Memory B cell (primary cell): Measurements from ENCODE around the gene DLGAP1.
"Not testable (repeated sequence)": the region's sequence is repeated elsewhere in the genome, so short reads cannot be mapped to it uniquely, and the experiment has no call there.

Experiments used
- ATAC-seq: fragments of 150-1000 bp; cut with Tn5 transposase; 2 replicates; pipeline ENCODE4 v1.10.0; 2021; ENCODE audit warnings: low read depth, mild to moderate bottlenecking, moderate library complexity
- DNase-seq, 2 donors: peaks; one replicate each; pipeline ENCODE4 v3.0.0; 2022; ENCODE audit warnings: low spot score in 2 of 2
- H3K27ac Mint-ChIP-seq: one replicate; pipeline ENCODE4 v1.8.0; 2022; ENCODE audit warnings: mild to moderate bottlenecking, moderate library complexity, mixed read lengths
- H3K27me3 Mint-ChIP-seq: one replicate; pipeline ENCODE4 v1.8.0; 2022; ENCODE audit warnings: mixed read lengths
- H3K36me3 Mint-ChIP-seq: one replicate; pipeline ENCODE4 v1.8.0; 2022; ENCODE audit warnings: mild to moderate bottlenecking, mixed read lengths
- H3K4me1 Mint-ChIP-seq: one replicate; pipeline ENCODE4 v1.8.0; 2022; ENCODE audit warnings: mixed read lengths
- H3K4me3 Mint-ChIP-seq: one replicate; pipeline ENCODE4 v1.8.0; 2022; ENCODE audit warnings: mild to moderate bottlenecking, moderate library complexity, mixed read lengths
- H3K9me3 Mint-ChIP-seq: one replicate; pipeline ENCODE4 v1.8.0; 2022; ENCODE audit warnings: mixed read lengths

Gene DLGAP1

GRCh38 chr18:3715231-3716080 is 739.7 kb downstream of the DLGAP1 start:
- Mint-ChIP-seq H3K27me3 (peaks cover 17% of the 10 kb centered on the region), H3K27ac (no peak overlapping the region), H3K4me3 (no peak overlapping the region), H3K4me1 (peaks cover 5% of the 10 kb centered on the region), H3K9me3 (no peaks in the 10 kb centered on the region), H3K36me3 (no peaks in the 10 kb centered on the region)
- DNase-seq: no peak
- ATAC-seq: no peak

DNA sequence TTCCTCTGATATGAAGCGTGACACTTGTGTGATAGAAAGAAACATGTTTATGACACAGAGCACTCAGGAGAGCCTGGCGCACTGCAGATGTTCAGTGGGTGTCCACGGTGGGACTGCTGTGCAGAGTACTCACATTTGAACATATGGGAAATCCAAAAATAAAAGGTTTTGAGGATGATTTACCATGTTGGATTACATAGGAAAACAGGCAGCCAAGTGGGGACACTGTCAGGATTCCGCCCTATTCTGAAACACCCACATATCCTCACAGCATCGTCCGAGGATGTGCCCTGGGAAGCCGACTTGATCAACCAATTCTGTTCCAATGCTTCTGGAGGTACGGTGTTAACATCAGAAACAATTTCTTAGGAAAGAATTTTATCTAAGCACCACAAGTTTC is 741.4 kb downstream of the DLGAP1 start:
- DNase-seq: no peak
- no peak for ATAC-seq
- Mint-ChIP-seq H3K36me3 (no peaks in the 10 kb centered on the region), H3K27ac (no peak overlapping the region), H3K9me3 (no peaks in the 10 kb centered on the region), H3K27me3 (peaks cover 20% of the 10 kb centered on the region), H3K4me3 (no peak overlapping the region), H3K4me1 (peaks cover 5% of the 10 kb centered on the region)

DNA sequence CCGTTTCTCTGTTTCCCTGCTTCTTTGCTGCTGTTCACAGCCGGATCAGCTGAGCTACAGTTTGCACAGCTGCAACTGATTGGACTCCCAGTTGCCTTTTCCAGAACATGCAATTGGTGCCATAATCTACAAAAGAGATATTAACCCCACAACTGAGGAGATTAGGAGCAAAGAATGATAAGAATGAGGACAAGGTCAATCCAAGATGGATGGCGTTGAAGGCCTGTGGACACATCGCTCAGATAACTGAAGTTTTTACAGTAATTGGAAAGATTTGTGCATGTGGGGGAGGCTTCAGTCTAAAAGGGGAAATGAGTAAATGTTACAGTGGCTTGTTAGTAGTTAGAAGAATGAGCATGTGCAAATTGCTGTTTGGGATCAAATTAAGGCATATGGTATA is 741.9 kb downstream of the DLGAP1 start:
- no peak overlapping the region for H3K4me3 Mint-ChIP-seq
- no peaks in the 10 kb centered on the region for H3K36me3 Mint-ChIP-seq
- ATAC-seq (no peak), DNase-seq (no peak)
- peaks cover 5% of the 10 kb centered on the region for H3K4me1 Mint-ChIP-seq
- H3K27me3 Mint-ChIP-seq: peaks cover 20% of the 10 kb centered on the region
- H3K27ac Mint-ChIP-seq: no peak overlapping the region
- H3K9me3 Mint-ChIP-seq: no peaks in the 10 kb centered on the region

DNA sequence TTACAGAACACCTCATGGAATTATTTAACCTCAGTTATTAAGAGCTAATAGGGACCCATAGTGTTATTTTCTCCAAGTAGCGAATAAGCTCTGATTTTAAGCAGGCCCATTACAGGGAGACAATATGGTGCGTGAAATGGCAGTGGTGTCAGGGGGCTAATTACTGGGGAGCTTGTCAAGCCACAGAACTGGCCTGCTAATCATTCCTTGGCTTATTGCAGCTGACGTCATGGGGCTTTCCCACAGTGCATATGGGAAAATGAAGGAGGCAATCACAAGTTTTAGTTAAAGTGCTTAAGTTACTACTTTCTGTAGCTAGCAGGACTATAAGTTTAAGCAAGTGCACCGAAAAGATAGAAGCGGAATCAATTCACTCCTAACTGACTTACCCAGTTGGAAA is 742.6 kb downstream of the DLGAP1 start:
- H3K4me1 Mint-ChIP-seq: peaks cover 5% of the 10 kb centered on the region
- H3K27me3 Mint-ChIP-seq: peaks cover 20% of the 10 kb centered on the region
- H3K9me3 Mint-ChIP-seq: no peaks in the 10 kb centered on the region
- no peak for DNase-seq
- H3K4me3 Mint-ChIP-seq: no peak overlapping the region
- no peak overlapping the region for H3K27ac Mint-ChIP-seq
- no peaks in the 10 kb centered on the region for H3K36me3 Mint-ChIP-seq
- ATAC-seq: no peak

DNA sequence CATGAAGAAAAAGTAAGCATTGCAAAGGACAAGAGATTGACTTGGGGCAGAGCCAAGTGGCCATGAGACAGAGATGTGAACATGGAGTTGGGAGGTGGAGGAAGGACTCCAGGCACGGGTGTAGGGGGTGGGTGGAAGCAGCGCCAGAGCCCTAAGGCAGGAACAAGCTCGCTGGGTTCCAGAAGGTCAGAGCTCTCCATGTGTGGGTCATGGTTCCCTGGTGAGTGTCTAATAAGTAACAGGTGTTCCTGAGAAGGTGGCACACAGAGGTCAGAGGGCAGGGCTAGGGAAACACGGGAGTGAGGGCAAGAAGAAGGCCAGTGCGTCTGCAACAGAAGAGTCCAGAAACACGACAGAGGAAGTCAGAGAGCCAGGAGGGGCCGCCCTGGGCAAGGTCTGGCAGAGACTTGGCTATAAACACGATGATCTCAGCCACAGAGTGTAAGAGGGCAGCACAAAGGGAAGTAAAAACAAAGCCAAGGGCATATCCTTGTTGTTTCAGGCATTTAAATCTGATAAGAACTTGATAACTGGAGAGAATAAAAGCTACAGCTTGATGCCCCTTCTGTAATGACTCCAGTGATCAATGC is 744.3 kb downstream of the DLGAP1 start:
- H3K27me3 Mint-ChIP-seq: peaks cover 17% of the 10 kb centered on the region
- H3K36me3 Mint-ChIP-seq: no peaks in the 10 kb centered on the region
- DNase-seq (no peak), ATAC-seq (no peak)
- H3K9me3 Mint-ChIP-seq: no peaks in the 10 kb centered on the region
- H3K27ac Mint-ChIP-seq: no peak overlapping the region
- H3K4me1 Mint-ChIP-seq: peaks cover 5% of the 10 kb centered on the region
- H3K4me3 Mint-ChIP-seq: no peak overlapping the region

DNA sequence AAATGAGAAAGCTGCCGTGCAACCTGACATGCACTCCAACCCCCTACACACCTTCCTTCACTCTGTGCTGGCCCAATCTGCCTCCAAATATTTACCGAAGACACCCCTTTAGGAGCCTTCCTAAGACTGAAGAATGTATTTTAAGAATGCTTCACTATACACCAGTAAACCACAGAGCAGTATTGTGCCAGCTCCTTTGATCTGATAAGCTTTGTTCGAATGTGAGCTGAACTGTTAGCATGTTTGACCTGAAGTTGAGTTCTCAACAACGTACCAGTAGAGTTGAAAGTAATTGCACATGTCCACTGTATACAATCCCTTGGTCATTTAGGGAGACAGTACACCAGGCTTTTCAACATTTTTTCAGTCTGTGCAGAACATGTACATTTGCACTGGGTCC is 745.9 kb downstream of the DLGAP1 start:
- no peak overlapping the region for H3K27ac Mint-ChIP-seq
- ATAC-seq: no peak
- H3K9me3 Mint-ChIP-seq: no peaks in the 10 kb centered on the region
- no peaks in the 10 kb centered on the region for H3K4me1 Mint-ChIP-seq
- no peaks in the 10 kb centered on the region for H3K36me3 Mint-ChIP-seq
- no peak for DNase-seq
- H3K27me3 Mint-ChIP-seq: peaks cover 17% of the 10 kb centered on the region
- H3K4me3 Mint-ChIP-seq: no peak overlapping the region

GRCh38 chr18:3706279-3707097 is 748.6 kb downstream of the DLGAP1 start:
- Mint-ChIP-seq H3K36me3 (no peaks in the 10 kb centered on the region), H3K4me3 (no peak overlapping the region), H3K27me3 (peaks cover 17% of the 10 kb centered on the region), H3K9me3 (no peaks in the 10 kb centered on the region), H3K4me1 (no peaks in the 10 kb centered on the region), H3K27ac (no peak overlapping the region)
- no peak for ATAC-seq
- DNase-seq: no peak

DNA sequence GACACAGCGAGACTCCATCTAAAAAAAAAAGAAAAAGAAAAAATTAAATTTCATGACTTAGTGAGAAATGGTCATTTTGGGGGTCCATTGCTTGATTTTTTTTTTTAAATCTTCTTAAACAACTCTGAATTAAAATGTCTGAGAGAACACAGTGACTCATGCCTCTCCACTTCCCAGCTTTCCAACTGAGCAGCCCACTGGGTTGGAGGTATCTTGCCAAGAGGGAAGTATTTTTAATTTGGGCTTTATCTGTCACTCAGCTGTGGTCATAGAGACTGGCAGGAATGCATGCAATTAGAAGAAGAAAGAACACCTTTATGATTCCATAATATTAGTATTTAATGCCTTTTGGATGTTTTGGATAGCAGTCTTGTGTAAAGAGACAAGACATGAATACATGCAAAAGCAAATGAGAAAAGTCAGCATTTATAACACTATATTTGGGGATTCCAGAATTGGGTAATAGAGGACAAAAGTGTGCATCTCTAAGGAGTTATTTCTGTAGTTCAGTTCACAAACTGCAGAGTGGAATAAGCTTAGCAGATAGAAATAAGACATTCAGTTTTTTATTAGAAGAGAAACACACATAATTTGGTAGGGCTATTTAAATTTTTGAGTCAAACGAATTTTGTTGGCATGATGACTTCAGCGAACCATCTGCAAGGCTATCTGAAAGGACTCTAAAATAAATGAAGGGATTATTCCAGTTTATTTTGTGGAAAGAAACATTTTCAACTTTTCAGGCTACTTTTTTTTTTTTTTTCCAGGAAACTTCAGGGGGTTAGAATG is 750.4 kb downstream of the DLGAP1 start:
- ATAC-seq (no peak), DNase-seq (no peak)
- no peaks in the 10 kb centered on the region for H3K9me3 Mint-ChIP-seq
- H3K4me1 Mint-ChIP-seq: no peaks in the 10 kb centered on the region
- no peak overlapping the region for H3K27ac Mint-ChIP-seq
- H3K27me3 Mint-ChIP-seq: peaks cover 15% of the 10 kb centered on the region
- H3K36me3 Mint-ChIP-seq: no peaks in the 10 kb centered on the region
- H3K4me3 Mint-ChIP-seq: no peak overlapping the region

GRCh38 chr18:3703732-3704176 is 751.4 kb downstream of the DLGAP1 start:
- Mint-ChIP-seq H3K36me3 (peaks cover under 1% of the 10 kb centered on the region), H3K9me3 (peaks cover under 1% of the 10 kb centered on the region), H3K27ac (no peak overlapping the region), H3K4me3 (no peak overlapping the region), H3K27me3 (peaks cover 15% of the 10 kb centered on the region), H3K4me1 (no peaks in the 10 kb centered on the region)
- ATAC-seq (no peak), DNase-seq (no peak)

- not testable (repeated sequence) for H3K4me3 Mint-ChIP-seq, H3K27ac Mint-ChIP-seq, H3K36me3 Mint-ChIP-seq, H3K4me1 Mint-ChIP-seq, DNase-seq, ATAC-seq
- Mint-ChIP-seq H3K9me3 (peaks cover 10% of the 10 kb centered on the region), H3K27me3 (peaks cover 22% of the 10 kb centered on the region)
Measured at GRCh38 chr18:3699707-3700567, 755.2 kb downstream of the DLGAP1 start.

GRCh38 chr18:3694030-3694778 is 760.9 kb downstream of the DLGAP1 start:
- H3K27ac Mint-ChIP-seq, H3K4me1 Mint-ChIP-seq, H3K4me3 Mint-ChIP-seq, DNase-seq, H3K36me3 Mint-ChIP-seq, ATAC-seq: not testable (repeated sequence)
- H3K27me3 Mint-ChIP-seq: peaks cover 11% of the 10 kb centered on the region
- peaks cover 10% of the 10 kb centered on the region for H3K9me3 Mint-ChIP-seq

DNA sequence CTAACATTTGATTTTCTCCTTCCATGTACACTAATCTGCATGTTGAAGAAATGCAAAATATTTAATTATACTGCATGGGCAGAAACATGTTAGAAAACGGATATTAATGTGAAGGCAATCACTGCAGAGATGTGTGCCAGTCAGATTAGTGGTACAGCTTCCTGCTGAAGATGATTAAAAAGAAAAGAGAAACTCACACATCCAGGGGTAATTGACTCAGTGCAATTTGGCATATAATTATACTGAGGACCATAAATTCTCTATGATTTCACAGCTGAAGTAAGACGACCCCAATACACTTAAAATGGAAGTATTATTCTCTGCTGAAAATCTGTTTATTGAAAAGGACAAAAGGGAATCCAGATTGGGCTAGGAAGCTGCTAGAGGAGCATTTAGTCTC is 761.7 kb downstream of the DLGAP1 start:
- DNase-seq: no peak
- no peaks in the 10 kb centered on the region for H3K4me1 Mint-ChIP-seq

More for the DNA sequence above, 761.7 kb downstream of the DLGAP1 start:
- Mint-ChIP-seq H3K27ac (no peak overlapping the region), H3K4me3 (no peak overlapping the region), H3K9me3 (peaks cover 6% of the 10 kb centered on the region), H3K27me3 (peaks cover 7% of the 10 kb centered on the region), H3K36me3 (peaks cover 2% of the 10 kb centered on the region)
- no peak for ATAC-seq
